HEK293T (cell line): ENCODE measurements around the gene CASP9.

ENCODE experiments used
- CTCF ChIA-PET: fragments of 350-600 bp; formaldehyde crosslinking; extraction: SDS; loops from one replicate; lab custom pipeline; 2021; ENCODE audit warnings: antibody characterized with exemption, inconsistent platforms; lab: Yijun Ruan, JAX
- POLR2A ChIA-PET: fragments of 350-600 bp; formaldehyde crosslinking; extraction: SDS; loops from one replicate; lab custom pipeline; 2020; ENCODE audit warnings: antibody characterized with exemption, inconsistent platforms; lab: Yijun Ruan, JAX
- DNase-seq: peaks from one replicate; pipeline ENCODE4 v3.0.0; 2012; ENCODE audit warnings: mixed read lengths; ENCODE audit errors: extremely low spot score
- ARNT ChIP-seq: fragments of 450-650 bp; IDR thresholded peaks from 2 replicates; pipeline ENCODE4 v1.6.1; 2017; ENCODE audit warnings: mild to moderate bottlenecking
- BHLHE40 ChIP-seq: fragments of 450-650 bp; IDR thresholded peaks from 2 replicates; pipeline ENCODE4 v1.6.1; 2016; ENCODE audit warnings: mild to moderate bottlenecking, moderate library complexity, borderline replicate concordance
- CTBP1 ChIP-seq: fragments of 450-650 bp; IDR thresholded peaks from 2 replicates; pipeline ENCODE4 v1.6.1; 2016; ENCODE audit warnings: borderline replicate concordance
- ELF4 ChIP-seq: fragments of 450-650 bp; IDR thresholded peaks from 2 replicates; pipeline ENCODE4 v1.6.1; 2017; ENCODE audit warnings: antibody characterized with exemption
- FOXA1 ChIP-seq: fragments of 450-650 bp; IDR thresholded peaks from 2 replicates; pipeline ENCODE4 v1.6.1; 2016; ENCODE audit warnings: mild to moderate bottlenecking
- FOXK2 ChIP-seq: fragments of 450-650 bp; IDR thresholded peaks from 2 replicates; pipeline ENCODE4 v1.6.1; 2016; ENCODE audit warnings: mild to moderate bottlenecking
- FOXM1 ChIP-seq: fragments of 450-650 bp; IDR thresholded peaks from 2 replicates; pipeline ENCODE4 v1.6.1; 2017; ENCODE audit warnings: mild to moderate bottlenecking, borderline replicate concordance
- HDGF ChIP-seq: fragments of 450-650 bp; IDR thresholded peaks from 2 replicates; pipeline ENCODE4 v1.6.1; 2017; ENCODE audit warnings: antibody characterized with exemption, borderline replicate concordance
- L3MBTL2 ChIP-seq: fragments of 450-650 bp; conservative IDR thresholded peaks from 2 replicates; pipeline ENCODE4 v1.6.1; 2016; ENCODE audit warnings: mild to moderate bottlenecking
- LEF1 ChIP-seq: fragments of 450-650 bp; IDR thresholded peaks from 2 replicates; pipeline ENCODE4 v1.6.1; 2017; ENCODE audit warnings: mild to moderate bottlenecking, borderline replicate concordance
- NFRKB ChIP-seq: fragments of 450-650 bp; IDR thresholded peaks from 2 replicates; pipeline ENCODE4 v1.6.1; 2016; ENCODE audit warnings: mild to moderate bottlenecking, moderate library complexity
- PKNOX1 ChIP-seq: fragments of 450-650 bp; IDR thresholded peaks from 2 replicates; pipeline ENCODE4 v1.6.1; 2016
- SP1 ChIP-seq: fragments of 450-650 bp; IDR thresholded peaks from 2 replicates; pipeline ENCODE4 v1.6.1; 2017
- SUZ12 ChIP-seq: fragments of 450-650 bp; IDR thresholded peaks from 2 replicates; pipeline ENCODE4 v1.6.1; 2016; ENCODE audit warnings: mild to moderate bottlenecking
- TARDBP ChIP-seq: fragments of 450-650 bp; IDR thresholded peaks from 2 replicates; pipeline ENCODE4 v1.6.1; 2016
- ZNF384 ChIP-seq: fragments of 450-650 bp; IDR thresholded peaks from 2 replicates; pipeline ENCODE4 v1.6.1; 2016

The CASP9 gene

GRCh38 chr1:15444468-15445389, 79.3 kb downstream of the CASP9 start:
- CTCF ChIA-PET = interaction anchor here (0.6 kb wide), 1 partner anchor 13 kb away, joined by 5 read pairs; no protein-coding TSS in a partner anchor
- POLR2A ChIA-PET = no interaction called here
- no peak for TF ChIP-seq FOXA1
- no peak for TF ChIP-seq LEF1
- no peak for TF ChIP-seq FOXM1
- TF ChIP-seq SUZ12 = no peak
- no peak for TF ChIP-seq TARDBP
- TF ChIP-seq FOXK2 = no peak
- no peak for TF ChIP-seq CTBP1
- no peak for TF ChIP-seq SP1
- no peak for TF ChIP-seq BHLHE40
- TF ChIP-seq ZNF384 = no peak
- no peak for TF ChIP-seq PKNOX1
- no peak for TF ChIP-seq HDGF
- no peak for TF ChIP-seq ARNT
- TF ChIP-seq NFRKB = no peak
- TF ChIP-seq L3MBTL2 = no peak
- TF ChIP-seq ELF4 = no peak
- DNase-seq = no peak

GRCh38 chr1:15443281-15443680, 80.7 kb downstream of the CASP9 start:
- POLR2A ChIA-PET = no interaction called here
- no peak for DNase-seq
- TF ChIP-seq ELF4 = no peak
- no peak for TF ChIP-seq HDGF
- TF ChIP-seq SP1 = no peak
- TF ChIP-seq BHLHE40 = no peak
- TF ChIP-seq NFRKB = no peak
- no peak for TF ChIP-seq SUZ12
- no peak for TF ChIP-seq FOXA1
- no peak for TF ChIP-seq CTBP1
- no peak for TF ChIP-seq ARNT
- no peak for TF ChIP-seq FOXK2
- no peak for TF ChIP-seq ZNF384
- TF ChIP-seq FOXM1 = no peak
- no peak for TF ChIP-seq LEF1
- TF ChIP-seq TARDBP = no peak
- no peak for TF ChIP-seq PKNOX1
- CTCF ChIA-PET = interaction anchor here (0.7 to 1.2 kb wide), 2 partner anchors 12 to 120 kb away, joined by 3 to 4 read pairs; no protein-coding TSS in a partner anchor

- DNase-seq = no peak
- no peak for TF ChIP-seq FOXK2
- TF ChIP-seq FOXM1 = no peak
- TF ChIP-seq L3MBTL2 = no peak
- no peak for TF ChIP-seq ELF4
- no peak for TF ChIP-seq CTBP1
- no peak for TF ChIP-seq ARNT
- TF ChIP-seq HDGF = no peak
- TF ChIP-seq SUZ12 = no peak
- TF ChIP-seq LEF1 = no peak
- no peak for TF ChIP-seq FOXA1
- TF ChIP-seq NFRKB = no peak
- TF ChIP-seq TARDBP = no peak
- no peak for TF ChIP-seq ZNF384
- TF ChIP-seq PKNOX1 = no peak
- no peak for TF ChIP-seq SP1
- no peak for TF ChIP-seq BHLHE40
- CTCF ChIA-PET = interaction anchor here (0.8 to 1.2 kb wide), 2 partner anchors 119 to 133 kb away, joined by 3 to 4 read pairs; no protein-coding TSS in a partner anchor
- POLR2A ChIA-PET = no interaction called here
These were observed 81.3 kb downstream of the CASP9 start for GRCh38 chr1:15442759-15443158.

- TF ChIP-seq PKNOX1 = no peak
- TF ChIP-seq ZNF384 = no peak
- DNase-seq = no peak
- ChIA-PET POLR2A (no interaction called here), CTCF (interaction anchor here (0.8 kb wide), 1 partner anchor 133 kb away, joined by 3 read pairs; no protein-coding TSS in a partner anchor)
These were observed 81.9 kb downstream of the CASP9 start for GRCh38 chr1:15442119-15442518.
